Small intestine (tissue), 7 donors: ENCODE results near the gene KRTAP10-11. TPM values are rescaled to one million over a fixed set of nuclear protein-coding genes. Genes with fewer than 3 reads are reported as not detected.
"Not testable (repeated sequence)": the region's sequence is repeated elsewhere in the genome, so short reads cannot be mapped to it uniquely, and the experiment has no call there.

Experiments
- DNase-seq, 2 donors: peaks; one replicate each; pipeline versions ENCODE4 v3.0.0 to v3.0.0-alpha.2; 2013
- FAIRE-seq: peaks from 2 replicates; lab custom pipeline; 2012; peaks lifted over from hg19 to GRCh38; lab: Jason Lieb, UNC
- H3K27ac ChIP-seq, 3 donors: one replicate each; pipeline ENCODE4 v1.5.1; 2013; ENCODE audit warnings: low read length in 2 of 3, mild to moderate bottlenecking in 2 of 3, control low read depth in 1 of 3, inconsistent platforms in 1 of 3, low read depth in 1 of 3, moderate library complexity in 1 of 3
- H3K27me3 ChIP-seq, 3 donors: one replicate each; pipeline ENCODE4 v1.6.1; 2013; ENCODE audit warnings: low read length in 3 of 3, inconsistent platforms in 1 of 3; ENCODE audit not compliant: control insufficient read depth in 3 of 3, insufficient read depth in 3 of 3
- H3K36me3 ChIP-seq, 3 donors: one replicate each; pipeline ENCODE4 v1.6.1; 2013; ENCODE audit warnings: low read length in 3 of 3, inconsistent platforms in 1 of 3, low read depth in 1 of 3, mild to moderate bottlenecking in 1 of 3, moderate library complexity in 1 of 3; ENCODE audit not compliant: control insufficient read depth in 3 of 3, insufficient read depth in 2 of 3
- H3K4me1 ChIP-seq, 3 donors: one replicate each; pipeline ENCODE4 v1.6.1; 2013; ENCODE audit warnings: low read length in 2 of 3, inconsistent platforms in 1 of 3, low read depth in 1 of 3, mild to moderate bottlenecking in 1 of 3, moderate library complexity in 1 of 3; ENCODE audit not compliant: control insufficient read depth in 3 of 3, insufficient read depth in 2 of 3
- H3K4me3 ChIP-seq, 3 donors: one replicate each; pipeline ENCODE4 v1.5.1; 2013; ENCODE audit warnings: low read length in 3 of 3, control low read depth in 1 of 3, inconsistent platforms in 1 of 3, low read depth in 1 of 3, mild to moderate bottlenecking in 1 of 3, moderate library complexity in 1 of 3
- H3K9me3 ChIP-seq, 2 donors: one replicate each; pipeline ENCODE4 v1.6.1; 2013; ENCODE audit warnings: low read depth in 1 of 2, low read length in 1 of 2; ENCODE audit not compliant: control insufficient read depth in 2 of 2, insufficient read depth in 1 of 2
- WGBS, 3 donors: extraction: QIAGEN DNeasy Blood & Tissue Kit; methylation state at CpG; one replicate each; pipeline ENCODE4 v1.1.7; 2013; 5-methylcytosine and 5-hydroxymethylcytosine counted together
- polyA plus RNA-seq, 4 donors: library from polyadenylated mRNA; stranded (reverse) in 3 of 4; unstranded in 1 of 4; fragments of 200-250 nt in 3 of 4; fragments of 120-200 nt in 1 of 4; gene quantifications; one replicate each; pipeline versions ENCODE4 v1.2.1 to v1.2.3, GENCODE V29; 2013
- donor health status: healthy with polysubstance abuse.
- donor health status: control.
- donor health status: control.
- donor health status: Bipolar disorder and iron deficiency.
- donor health status: healthy.

Gene KRTAP10-11
- polyA plus RNA-seq, 4 donors: not detected

- DNase-seq (no peak), FAIRE-seq (no peak)
- no peaks in the 10 kb centered on the region for H3K4me1 ChIP-seq
- 73 to 78% (median 75%) methylated on average over 11 of the region's 11 CpGs for WGBS, 3 donors
- no peak overlapping the region for H3K27ac ChIP-seq
- no peaks in the 10 kb centered on the region for H3K36me3 ChIP-seq
- H3K9me3 ChIP-seq: no peaks in the 10 kb centered on the region
- H3K27me3 ChIP-seq: peaks cover 0 to 3% (median 0%) of the 10 kb centered on the region in 3 donors
- no peak overlapping the region for H3K4me3 ChIP-seq
These were observed 34.9 kb downstream of the KRTAP10-11 start for GRCh38 chr21:44681152-44681551.

- no peaks in the 10 kb centered on the region for H3K36me3 ChIP-seq
- H3K4me3 ChIP-seq: no peak within 1 kb of the TSS
- no peak for DNase-seq
- no peak for FAIRE-seq
- no peaks in the 10 kb centered on the region for H3K4me1 ChIP-seq
- no peaks in the 10 kb centered on the region for H3K9me3 ChIP-seq
- 60 to 74% (median 62%) methylated on average over 23 of the region's 23 CpGs for WGBS, 3 donors
- H3K27me3 ChIP-seq: peaks cover 0 to 9% (median 3%) of the 10 kb centered on the region in 3 donors
- H3K27ac ChIP-seq: no peak within 1 kb of the TSS
These were observed 35.8 kb downstream of the KRTAP10-11 start, which contains the start of gene KRTAP12-1 for GRCh38 chr21:44681861-44682579. Gene KRTAP12-1 (minus strand): TSS chr21:44682163. CDS start chr21:44682123, 40 bp downstream.

- Histone ChIP-seq H3K36me3 (no peaks in the 10 kb centered on the region), H3K27me3 (peaks cover 0 to 11% (median 9%) of the 10 kb centered on the region in 3 donors), H3K27ac (no peak overlapping the region), H3K4me3 (no peak overlapping the region), H3K4me1 (no peaks in the 10 kb centered on the region), H3K9me3 (no peaks in the 10 kb centered on the region)
- FAIRE-seq: no peak
- WGBS, 3 donors: 76 to 79% (median 79%) methylated on average over 15 of the region's 15 CpGs
- no peak for DNase-seq
These were observed 36.5 kb downstream of the KRTAP10-11 start for GRCh38 chr21:44682580-44683151.

- FAIRE-seq (no peak), DNase-seq (no peak)
- no peak overlapping the region for H3K27ac ChIP-seq
- WGBS, 3 donors: 62 to 78% (median 66%) methylated on average over 7 of the region's 7 CpGs
- H3K27me3 ChIP-seq: peaks cover 0 to 13% (median 11%) of the 10 kb centered on the region in 3 donors
- no peak overlapping the region for H3K4me3 ChIP-seq
- no peaks in the 10 kb centered on the region for H3K9me3 ChIP-seq
- H3K36me3 ChIP-seq: no peaks in the 10 kb centered on the region
- H3K4me1 ChIP-seq: no peaks in the 10 kb centered on the region
These were observed 37.9 kb downstream of the KRTAP10-11 start for GRCh38 chr21:44684077-44684476.

- no peak overlapping the region for H3K27ac ChIP-seq
- no peaks in the 10 kb centered on the region for H3K9me3 ChIP-seq
- H3K4me3 ChIP-seq: no peak overlapping the region
- H3K36me3 ChIP-seq: no peaks in the 10 kb centered on the region
- FAIRE-seq: no peak
- no peaks in the 10 kb centered on the region for H3K4me1 ChIP-seq
- WGBS, 3 donors: 51 to 76% (median 65%) methylated on average over 6 of the region's 6 CpGs
- no peak for DNase-seq
- H3K27me3 ChIP-seq: peaks cover 0 to 13% (median 11%) of the 10 kb centered on the region in 3 donors
These were observed 38.3 kb downstream of the KRTAP10-11 start for GRCh38 chr21:44684483-44684882.

GRCh38 chr21:44685050-44685449 is 38.8 kb downstream of the KRTAP10-11 start:
- WGBS, 3 donors: 81 to 87% (median 85%) methylated on average over 4 to 6 of the region's 6 CpGs
- not testable (repeated sequence) for H3K36me3 ChIP-seq, H3K4me1 ChIP-seq, H3K27ac ChIP-seq, H3K4me3 ChIP-seq, FAIRE-seq, H3K9me3 ChIP-seq, DNase-seq
- H3K27me3 ChIP-seq: peaks cover 0 to 13% (median 11%) of the 10 kb centered on the region in 3 donors

GRCh38 chr21:44686000-44686781 is 40.0 kb downstream of the KRTAP10-11 start:
- 23 to 40% (median 23%) methylated on average over 13 to 14 of the region's 14 CpGs for WGBS, 3 donors
- H3K27me3 ChIP-seq: peaks cover 0 to 13% (median 11%) of the 10 kb centered on the region in 3 donors
- FAIRE-seq (no peak), DNase-seq (no peak)
- no peak overlapping the region for H3K27ac ChIP-seq
- no peak overlapping the region for H3K4me3 ChIP-seq
- H3K4me1 ChIP-seq: no peaks in the 10 kb centered on the region
- no peaks in the 10 kb centered on the region for H3K9me3 ChIP-seq
- no peaks in the 10 kb centered on the region for H3K36me3 ChIP-seq

GRCh38 chr21:44686843-44687561 is 40.8 kb downstream of the KRTAP10-11 start:
- H3K27me3 ChIP-seq: peaks cover 0 to 13% (median 11%) of the 10 kb centered on the region in 3 donors
- no peak overlapping the region for H3K27ac ChIP-seq
- no peak overlapping the region for H3K4me3 ChIP-seq
- FAIRE-seq: no peak
- H3K4me1 ChIP-seq: no peaks in the 10 kb centered on the region
- WGBS, 3 donors: 52 to 68% (median 63%) methylated on average over 25 of the region's 25 CpGs
- H3K9me3 ChIP-seq: no peaks in the 10 kb centered on the region
- DNase-seq: no peak
- no peaks in the 10 kb centered on the region for H3K36me3 ChIP-seq
